Neural progenitor cell (in vitro differentiated cells): ENCODE results near the gene DAPK3.

Experiments used
- EZH2 ChIP-seq: fragments of 200-600 bp; sonication (generic); IDR thresholded peaks from 2 replicates; pipeline ENCODE4 v1.6.1; 2017; ENCODE audit warnings: antibody characterized with exemption, mild to moderate bottlenecking, moderate library complexity
- EZH2phosphoT487 ChIP-seq: fragments of 200-600 bp; sonication (generic); IDR thresholded peaks from 2 replicates; pipeline ENCODE4 v1.6.1; 2017; ENCODE audit warnings: antibody characterized with exemption
- TF ChIP-seq, protein P1 (sequence below): fragments of 200-600 bp; sonication (generic); IDR thresholded peaks from 2 replicates; pipeline ENCODE4 v1.5.1; 2017; ENCODE audit warnings: antibody characterized with exemption, mild to moderate bottlenecking

GRCh38 chr19:3961007-3961406, 9.9 kb downstream of the DAPK3 start:
- TF ChIP-seq, protein P1, sequence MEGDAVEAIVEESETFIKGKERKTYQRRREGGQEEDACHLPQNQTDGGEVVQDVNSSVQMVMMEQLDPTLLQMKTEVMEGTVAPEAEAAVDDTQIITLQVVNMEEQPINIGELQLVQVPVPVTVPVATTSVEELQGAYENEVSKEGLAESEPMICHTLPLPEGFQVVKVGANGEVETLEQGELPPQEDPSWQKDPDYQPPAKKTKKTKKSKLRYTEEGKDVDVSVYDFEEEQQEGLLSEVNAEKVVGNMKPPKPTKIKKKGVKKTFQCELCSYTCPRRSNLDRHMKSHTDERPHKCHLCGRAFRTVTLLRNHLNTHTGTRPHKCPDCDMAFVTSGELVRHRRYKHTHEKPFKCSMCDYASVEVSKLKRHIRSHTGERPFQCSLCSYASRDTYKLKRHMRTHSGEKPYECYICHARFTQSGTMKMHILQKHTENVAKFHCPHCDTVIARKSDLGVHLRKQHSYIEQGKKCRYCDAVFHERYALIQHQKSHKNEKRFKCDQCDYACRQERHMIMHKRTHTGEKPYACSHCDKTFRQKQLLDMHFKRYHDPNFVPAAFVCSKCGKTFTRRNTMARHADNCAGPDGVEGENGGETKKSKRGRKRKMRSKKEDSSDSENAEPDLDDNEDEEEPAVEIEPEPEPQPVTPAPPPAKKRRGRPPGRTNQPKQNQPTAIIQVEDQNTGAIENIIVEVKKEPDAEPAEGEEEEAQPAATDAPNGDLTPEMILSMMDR = no peak
- no peak for TF ChIP-seq EZH2phosphoT487
- TF ChIP-seq EZH2 = no peak
